Panc1 (cell line): ENCODE data around the gene ATP7B.

Experiments
- CTCF ChIP-seq: fragments of 450-650 bp; IDR thresholded peaks from 2 replicates; pipeline ENCODE4 v1.5.1; 2017; ENCODE audit warnings: mild to moderate bottlenecking
- POLR2AphosphoS5 ChIP-seq: IDR thresholded peaks from 2 replicates; pipeline ENCODE4 v1.6.1; 2012; ENCODE audit warnings: mild to moderate bottlenecking, low read depth, low read length, moderate library complexity
- TCF7L2 ChIP-seq: IDR thresholded peaks from 2 replicates; pipeline ENCODE4 v1.6.1; 2011; ENCODE audit warnings: mild to moderate bottlenecking, low read depth, low read length, inconsistent platforms

- TF ChIP-seq CTCF (no peak), TCF7L2 (no peak), POLR2AphosphoS5 (no peak)
These were observed 7.7 kb downstream of the ATP7B start for GRCh38 chr13:52003541-52003940.
